Activated T-helper 17 cell treated with anti-CD3 and anti-CD28 coated beads, Interleukin-2, amount 50 U/mL, for 72 hours (primary cell): Measurements from ENCODE around the gene COL12A1. TPM values are rescaled to one million over a fixed set of nuclear protein-coding genes. Genes with fewer than 3 reads are reported as not detected.

Experiments
- ATAC-seq: fragments of 150-1000 bp; cut with Tn5 transposase; replicated peaks from 2 replicates; pipeline ENCODE4 v1.10.0; 2021; ENCODE audit warnings: mild to moderate bottlenecking, moderate library complexity
- H3K27ac Mint-ChIP-seq: one replicate; pipeline ENCODE4 v1.8.0; 2022; ENCODE audit warnings: mixed read lengths
- H3K27me3 Mint-ChIP-seq: one replicate; pipeline ENCODE4 v1.8.0; 2022; ENCODE audit warnings: mixed read lengths
- H3K36me3 Mint-ChIP-seq: one replicate; pipeline ENCODE4 v1.8.0; 2022; ENCODE audit warnings: low read depth, mild to moderate bottlenecking, mixed read lengths
- H3K4me1 Mint-ChIP-seq: one replicate; pipeline ENCODE4 v1.8.0; 2022; ENCODE audit warnings: mixed read lengths
- H3K4me3 Mint-ChIP-seq: one replicate; pipeline ENCODE4 v1.8.0; 2022; ENCODE audit warnings: mild to moderate bottlenecking, mixed read lengths
- H3K9me3 Mint-ChIP-seq: one replicate; pipeline ENCODE4 v1.8.0; 2022; ENCODE audit warnings: mixed read lengths
- total RNA-seq, 2 donors: library from RNA; stranded (reverse); gene quantifications; one replicate each; pipeline ENCODE4 v1.2.3, GENCODE V29; 2022

COL12A1 gene
- total RNA-seq, 2 donors from 2014 or later, result not detected

DNA sequence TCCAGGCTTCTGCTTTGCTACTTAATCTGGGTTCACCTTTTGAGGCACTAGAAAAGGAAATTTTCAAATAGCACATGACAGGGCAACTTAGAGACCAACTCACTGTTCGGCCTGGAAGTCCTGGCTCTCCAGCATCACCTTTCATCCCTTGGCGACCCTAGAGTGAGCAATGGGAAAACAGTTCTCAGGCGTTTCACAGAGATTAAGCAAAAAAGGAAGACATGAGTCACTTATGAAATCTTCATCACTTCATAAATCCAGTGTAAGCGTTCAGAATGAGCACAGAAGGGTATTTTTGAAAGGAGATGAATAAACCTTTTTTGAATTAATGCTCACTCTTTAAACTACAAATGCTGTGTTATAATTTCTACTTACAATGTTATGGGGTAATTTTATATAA lies 104.0 kb downstream of the COL12A1 start:
- H3K36me3 Mint-ChIP-seq, result no peaks in the 10 kb centered on the region
- H3K4me1 Mint-ChIP-seq, result no peaks in the 10 kb centered on the region
- no peak for ATAC-seq
- peaks cover 4% of the 10 kb centered on the region for H3K27me3 Mint-ChIP-seq
- H3K9me3 Mint-ChIP-seq, result no peaks in the 10 kb centered on the region
- no peak overlapping the region for H3K27ac Mint-ChIP-seq
- H3K4me3 Mint-ChIP-seq, result no peak overlapping the region

DNA sequence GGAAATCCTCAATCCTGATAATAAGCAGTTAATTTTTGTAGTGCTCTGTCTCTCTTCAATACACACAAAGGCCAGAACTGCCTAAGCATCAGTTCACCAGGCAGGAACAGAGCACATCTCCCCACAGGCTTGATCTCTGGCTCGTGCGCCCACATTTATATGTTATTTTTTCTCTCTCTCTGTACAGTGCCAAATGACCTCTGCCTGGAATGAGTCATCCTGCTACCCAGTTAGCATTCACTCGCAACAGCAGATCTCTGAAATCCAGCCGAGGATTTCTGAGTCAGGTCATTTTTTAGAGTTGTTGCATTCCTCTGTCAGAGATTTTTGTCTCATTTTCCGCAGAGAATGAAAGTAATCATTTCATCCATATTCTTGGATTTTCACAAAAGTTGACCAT lies 107.1 kb downstream of the COL12A1 start:
- Mint-ChIP-seq H3K36me3 (no peaks in the 10 kb centered on the region), H3K27ac (no peak overlapping the region), H3K9me3 (no peaks in the 10 kb centered on the region), H3K27me3 (peaks cover 4% of the 10 kb centered on the region), H3K4me3 (no peak overlapping the region), H3K4me1 (no peaks in the 10 kb centered on the region)
- no peak for ATAC-seq

DNA sequence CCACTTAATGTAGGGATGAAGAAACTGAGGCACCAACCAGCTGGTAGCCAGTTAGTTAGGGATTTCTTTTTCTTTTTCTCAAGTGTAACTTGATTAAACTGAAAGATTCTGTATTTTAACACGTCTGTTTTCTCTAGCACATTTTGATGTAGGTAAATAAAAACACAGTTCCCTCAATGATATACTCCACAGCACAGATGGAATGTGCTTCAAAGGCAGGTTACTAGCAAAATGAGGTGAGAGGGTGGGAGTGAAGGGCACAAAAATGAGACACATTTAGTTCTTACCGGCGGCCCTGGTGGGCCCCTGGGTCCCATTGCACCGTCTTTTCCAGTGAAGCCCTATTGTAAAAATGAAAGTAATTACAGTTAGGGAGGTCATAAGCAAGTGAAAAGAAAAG lies 108.9 kb downstream of the COL12A1 start:
- no peaks in the 10 kb centered on the region for H3K36me3 Mint-ChIP-seq
- no peak overlapping the region for H3K27ac Mint-ChIP-seq
- no peaks in the 10 kb centered on the region for H3K9me3 Mint-ChIP-seq
- H3K4me3 Mint-ChIP-seq, result no peak overlapping the region
- no peak for ATAC-seq
- peaks cover 4% of the 10 kb centered on the region for H3K27me3 Mint-ChIP-seq
- H3K4me1 Mint-ChIP-seq, result no peaks in the 10 kb centered on the region

DNA sequence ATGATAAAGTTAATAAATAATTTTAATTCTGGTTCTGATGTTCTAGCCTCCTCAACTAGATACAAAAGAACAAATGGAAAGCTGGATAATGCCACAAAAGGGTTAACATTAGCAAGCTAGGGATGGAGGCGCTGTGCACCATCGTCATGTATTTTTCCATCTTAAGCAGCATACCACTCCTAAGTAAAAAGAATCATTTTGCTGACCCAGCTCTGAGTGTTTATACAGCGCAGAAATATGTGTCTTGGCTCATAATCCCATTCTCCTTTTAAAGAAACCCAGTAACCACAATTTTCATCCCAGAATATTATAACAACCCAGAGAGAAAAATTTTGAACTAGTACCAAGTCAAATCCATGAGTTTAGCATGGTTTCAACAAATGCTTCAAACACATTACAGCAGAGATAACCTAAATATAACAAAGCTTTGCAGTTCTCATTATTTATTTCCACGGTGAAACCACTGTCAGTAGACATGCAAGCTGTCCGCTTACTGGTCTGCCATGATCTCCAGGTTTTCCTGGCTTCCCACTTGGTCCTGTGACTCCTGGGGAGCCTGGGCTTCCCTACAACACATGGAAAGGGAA lies 111.1 kb downstream of the COL12A1 start:
- no peak overlapping the region for H3K27ac Mint-ChIP-seq
- no peak for ATAC-seq
- no peaks in the 10 kb centered on the region for H3K36me3 Mint-ChIP-seq
- H3K27me3 Mint-ChIP-seq, result peaks cover 2% of the 10 kb centered on the region
- H3K4me1 Mint-ChIP-seq, result no peaks in the 10 kb centered on the region
- H3K9me3 Mint-ChIP-seq, result no peaks in the 10 kb centered on the region
- H3K4me3 Mint-ChIP-seq, result no peak overlapping the region

DNA sequence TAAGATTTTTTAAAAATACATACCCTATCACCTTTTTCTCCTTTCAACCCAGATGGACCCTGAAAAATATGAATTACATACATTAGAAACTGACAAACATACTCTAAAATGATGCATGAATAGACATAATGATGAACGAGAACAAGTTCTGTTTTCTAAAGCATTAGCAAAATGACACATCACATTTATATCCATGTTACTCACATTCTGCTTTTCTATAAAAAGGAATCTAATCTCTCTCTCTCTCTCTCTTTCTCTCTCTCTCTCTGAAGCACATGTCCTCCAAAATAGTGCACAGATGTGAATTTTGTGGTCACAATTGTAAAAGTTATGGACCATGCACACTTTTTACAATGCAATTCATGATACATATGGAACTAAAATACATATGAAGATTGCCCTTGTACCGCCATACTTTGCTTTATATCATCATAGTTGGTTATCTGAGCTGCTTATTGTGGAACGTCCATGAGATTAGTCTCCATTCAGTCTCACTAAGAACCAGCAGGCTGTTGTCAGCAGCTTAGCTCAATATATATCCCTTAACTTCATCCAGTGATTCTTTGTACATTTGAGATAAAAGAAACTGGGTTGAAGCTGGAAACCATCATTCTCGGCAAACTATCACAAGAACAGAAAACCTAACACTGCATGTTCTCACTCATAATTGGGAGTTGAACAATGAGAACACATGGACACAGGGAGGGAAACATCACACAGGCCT lies 114.2 kb downstream of the COL12A1 start:
- no peaks in the 10 kb centered on the region for H3K4me1 Mint-ChIP-seq
- no peaks in the 10 kb centered on the region for H3K36me3 Mint-ChIP-seq
- no peak for ATAC-seq
- no peak overlapping the region for H3K27ac Mint-ChIP-seq
- no peaks in the 10 kb centered on the region for H3K27me3 Mint-ChIP-seq
- H3K9me3 Mint-ChIP-seq, result no peaks in the 10 kb centered on the region
- H3K4me3 Mint-ChIP-seq, result no peak overlapping the region

DNA sequence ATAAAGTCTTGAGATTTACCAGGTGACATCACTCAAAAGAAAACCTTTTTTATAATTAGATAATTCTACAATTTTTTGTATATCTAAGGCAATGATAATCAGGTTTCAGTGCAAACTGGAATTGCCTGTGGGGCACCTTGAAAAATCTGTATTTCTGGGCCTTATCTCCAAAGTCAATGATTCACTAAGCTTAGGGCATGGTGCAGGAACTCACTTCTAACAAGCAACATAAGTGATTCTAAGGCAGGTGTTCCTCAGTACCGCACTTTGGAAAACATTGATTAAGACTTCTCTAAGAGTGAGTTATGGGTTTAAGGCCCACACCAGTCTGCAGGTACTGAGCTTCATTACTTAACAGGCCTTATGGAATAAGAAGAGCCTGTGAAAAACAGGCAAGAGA lies 115.3 kb downstream of the COL12A1 start:
- H3K4me3 Mint-ChIP-seq, result no peak overlapping the region
- peaks cover 4% of the 10 kb centered on the region for H3K27me3 Mint-ChIP-seq
- no peaks in the 10 kb centered on the region for H3K36me3 Mint-ChIP-seq
- ATAC-seq, result no peak
- H3K4me1 Mint-ChIP-seq, result no peaks in the 10 kb centered on the region
- H3K27ac Mint-ChIP-seq, result no peak overlapping the region
- H3K9me3 Mint-ChIP-seq, result no peaks in the 10 kb centered on the region

DNA sequence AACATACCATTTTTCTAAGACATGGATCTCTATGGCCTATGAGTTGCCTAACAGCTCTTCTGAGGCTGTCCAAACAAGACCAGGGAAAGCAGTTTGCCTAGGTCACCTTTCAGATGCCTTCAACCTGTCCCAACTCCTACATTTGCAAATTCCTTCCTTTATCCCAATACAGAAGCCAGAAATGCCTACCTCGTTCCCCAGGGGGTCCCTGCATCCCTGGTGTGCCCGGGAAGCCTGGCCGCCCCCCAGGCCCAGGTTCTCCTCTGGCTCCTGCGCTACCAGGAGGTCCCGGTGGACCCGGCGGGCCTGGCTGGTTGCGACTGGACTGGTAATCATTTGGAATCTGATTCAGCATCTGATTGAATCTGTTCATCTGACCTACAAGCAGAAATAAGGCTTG lies 115.9 kb downstream of the COL12A1 start:
- Mint-ChIP-seq H3K27ac (no peak overlapping the region), H3K27me3 (peaks cover 4% of the 10 kb centered on the region), H3K36me3 (no peaks in the 10 kb centered on the region), H3K4me1 (no peaks in the 10 kb centered on the region), H3K4me3 (no peak overlapping the region), H3K9me3 (no peaks in the 10 kb centered on the region)
- no peak for ATAC-seq

DNA sequence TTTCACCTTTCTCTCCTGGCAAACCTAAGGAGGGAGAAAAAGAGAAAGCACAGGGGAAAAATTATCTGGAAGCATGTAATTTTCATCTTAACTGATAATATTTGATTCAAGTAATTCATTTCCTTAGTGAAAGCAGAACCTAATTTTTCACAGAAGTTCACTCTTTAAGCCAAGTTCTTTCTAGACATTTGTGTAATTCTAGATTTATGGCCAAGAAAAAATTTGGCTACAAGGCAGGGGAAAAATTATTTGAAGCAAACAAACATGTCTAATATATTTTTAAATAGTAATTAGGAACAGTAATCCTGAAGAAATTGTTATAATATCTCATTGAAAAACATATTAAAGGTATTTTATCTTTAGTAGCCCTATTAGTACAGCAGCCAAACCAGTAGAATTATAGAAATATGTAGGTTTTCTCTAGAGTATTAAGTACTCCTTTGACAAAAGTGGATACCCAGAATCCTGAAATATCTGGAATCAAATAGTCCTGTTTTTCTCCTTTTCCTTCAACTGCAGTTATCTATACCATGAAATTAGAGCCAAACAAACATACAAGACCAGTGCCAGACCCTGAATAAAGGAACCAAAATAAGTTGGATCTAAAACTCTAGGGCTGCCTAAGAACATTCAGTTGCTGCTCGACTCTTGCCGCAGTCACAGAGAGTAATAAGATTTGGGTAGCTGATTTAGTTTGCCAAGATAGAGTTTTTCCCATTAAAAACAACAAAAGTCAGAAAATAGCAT lies 116.5 kb downstream of the COL12A1 start:
- H3K9me3 Mint-ChIP-seq, result no peaks in the 10 kb centered on the region
- no peak for ATAC-seq
- H3K4me3 Mint-ChIP-seq, result no peak overlapping the region
- peaks cover 10% of the 10 kb centered on the region for H3K27me3 Mint-ChIP-seq
- no peaks in the 10 kb centered on the region for H3K36me3 Mint-ChIP-seq
- no peak overlapping the region for H3K27ac Mint-ChIP-seq
- H3K4me1 Mint-ChIP-seq, result no peaks in the 10 kb centered on the region

DNA sequence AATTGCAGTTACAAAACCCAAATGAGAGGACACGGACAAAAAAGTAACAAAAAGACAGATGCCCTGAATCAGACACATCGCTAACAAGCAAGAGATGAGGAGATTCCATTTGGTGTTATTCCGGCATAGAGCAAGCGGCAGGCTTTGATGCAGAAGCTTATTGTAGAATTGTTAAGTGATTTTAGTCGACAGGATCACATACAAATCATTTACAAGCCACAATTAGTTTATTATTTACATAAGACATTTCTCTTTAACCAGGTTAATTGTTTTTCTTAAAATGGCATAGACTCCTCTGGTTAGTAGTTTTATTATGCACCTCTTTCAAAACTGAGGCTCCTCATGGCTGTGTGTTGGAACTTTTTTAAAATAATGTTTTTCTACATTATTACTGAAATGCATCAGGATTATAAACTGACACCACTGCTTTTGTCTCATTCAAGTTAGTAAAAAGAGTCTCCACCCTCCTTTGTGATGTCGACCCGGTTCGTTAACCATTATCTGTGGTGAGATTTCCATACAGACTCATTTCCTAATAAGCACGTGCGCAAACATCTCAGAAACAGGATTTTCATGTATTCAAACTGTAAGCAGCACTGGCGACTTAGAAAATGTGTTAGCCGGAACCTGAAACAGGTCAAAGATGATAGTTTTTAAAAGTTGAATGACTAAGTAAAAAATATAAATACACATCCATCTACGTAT lies 119.8 kb downstream of the COL12A1 start:
- ATAC-seq, result no peak
- peaks cover 16% of the 10 kb centered on the region for H3K27me3 Mint-ChIP-seq
- H3K4me1 Mint-ChIP-seq, result no peaks in the 10 kb centered on the region
- H3K36me3 Mint-ChIP-seq, result no peaks in the 10 kb centered on the region
- H3K4me3 Mint-ChIP-seq, result no peak overlapping the region
- H3K27ac Mint-ChIP-seq, result no peak overlapping the region
- H3K9me3 Mint-ChIP-seq, result no peaks in the 10 kb centered on the region

DNA sequence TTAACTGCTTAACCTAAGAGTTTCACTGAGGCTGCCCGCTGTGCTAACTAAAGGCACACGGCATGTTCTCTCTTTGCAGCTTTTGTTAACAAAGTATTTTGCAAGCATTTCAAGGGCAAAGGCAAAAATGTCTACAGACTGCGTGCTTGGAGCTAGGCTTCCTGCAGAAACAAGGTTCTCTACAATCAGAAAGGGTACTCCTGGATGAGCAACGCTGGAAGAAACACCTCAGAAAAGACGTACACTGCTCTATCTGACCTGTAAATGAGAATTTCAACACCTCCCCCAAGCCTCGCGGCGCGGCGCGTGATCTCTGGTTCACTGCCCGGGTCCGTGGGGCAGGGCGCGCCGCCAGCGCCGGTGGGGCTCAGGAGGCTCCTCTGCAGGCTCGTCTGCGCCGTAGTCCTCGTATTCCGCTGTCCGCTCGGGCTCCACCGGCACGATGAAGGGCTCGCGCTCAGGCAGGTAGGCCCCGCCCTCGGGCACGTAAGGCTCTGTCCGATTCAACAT lies 120.9 kb downstream of the COL12A1 start:
- Mint-ChIP-seq H3K27ac (no peak overlapping the region), H3K4me3 (no peak overlapping the region), H3K4me1 (no peaks in the 10 kb centered on the region), H3K36me3 (no peaks in the 10 kb centered on the region), H3K27me3 (peaks cover 18% of the 10 kb centered on the region), H3K9me3 (no peaks in the 10 kb centered on the region)
- no peak for ATAC-seq

DNA sequence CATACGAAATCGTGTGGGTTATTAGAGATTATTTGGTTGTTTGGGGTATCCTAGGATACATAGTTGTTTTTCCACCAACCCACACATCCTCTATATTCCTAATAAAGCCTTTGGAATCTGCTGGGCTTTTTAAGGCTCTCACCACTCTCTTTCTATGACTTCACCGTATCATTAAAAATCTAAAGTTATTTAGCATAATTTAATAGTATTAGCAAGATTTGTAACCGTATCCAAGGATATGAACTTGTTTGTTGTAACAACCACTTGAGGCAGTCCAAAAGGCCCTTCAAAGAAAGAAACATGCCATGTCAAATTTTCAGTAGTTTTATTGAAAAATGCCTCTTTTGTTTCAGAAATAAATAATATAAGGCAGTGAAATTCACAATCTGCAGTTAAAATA lies 121.8 kb downstream of the COL12A1 start:
- no peak for ATAC-seq
- H3K4me3 Mint-ChIP-seq, result no peak overlapping the region
- H3K9me3 Mint-ChIP-seq, result no peaks in the 10 kb centered on the region
- no peaks in the 10 kb centered on the region for H3K36me3 Mint-ChIP-seq
- H3K27ac Mint-ChIP-seq, result no peak overlapping the region
- no peaks in the 10 kb centered on the region for H3K4me1 Mint-ChIP-seq
- H3K27me3 Mint-ChIP-seq, result peaks cover 18% of the 10 kb centered on the region

DNA sequence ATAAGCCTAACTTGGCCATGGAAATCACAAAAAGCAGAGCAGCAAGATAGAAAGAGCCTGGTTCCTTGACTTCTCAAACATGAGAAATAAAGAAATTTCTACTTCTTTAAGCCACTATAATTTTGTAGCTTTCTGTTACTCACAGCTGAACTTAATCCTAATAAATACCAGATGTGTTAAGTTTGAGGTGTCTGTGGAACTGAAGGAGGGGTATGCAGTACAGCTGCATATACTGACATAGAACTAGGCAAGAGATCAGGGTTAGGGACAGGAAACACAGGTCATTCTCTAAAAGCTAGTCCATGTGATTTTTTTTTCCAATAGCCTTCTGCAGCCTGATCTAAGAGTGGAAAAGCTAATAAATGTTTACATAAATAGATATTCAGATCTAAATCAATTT lies 123.9 kb downstream of the COL12A1 start:
- Mint-ChIP-seq H3K4me3 (no peak overlapping the region), H3K9me3 (no peaks in the 10 kb centered on the region), H3K36me3 (no peaks in the 10 kb centered on the region), H3K4me1 (no peaks in the 10 kb centered on the region), H3K27ac (no peak overlapping the region), H3K27me3 (peaks cover 24% of the 10 kb centered on the region)
- no peak for ATAC-seq

DNA sequence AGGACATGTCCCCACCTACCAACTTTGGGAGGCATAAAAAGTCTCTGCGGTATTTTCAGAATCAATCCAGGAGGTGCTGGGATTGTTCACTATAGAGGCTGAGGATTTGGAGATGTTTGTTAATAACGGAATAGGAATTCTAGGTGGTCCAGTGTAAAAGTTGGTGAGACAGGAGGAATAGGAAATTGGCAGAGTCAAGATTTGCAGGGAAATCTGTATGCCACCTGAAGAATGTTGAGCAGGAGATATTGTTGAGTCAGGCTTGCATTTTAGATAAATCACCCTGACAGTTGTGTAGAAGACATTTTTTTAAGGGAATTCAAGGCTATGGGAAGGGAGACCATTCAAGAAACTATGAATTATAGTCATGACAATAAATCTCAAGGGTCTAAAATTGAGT lies 124.8 kb downstream of the COL12A1 start:
- Mint-ChIP-seq H3K27ac (no peak overlapping the region), H3K27me3 (peaks cover 24% of the 10 kb centered on the region), H3K36me3 (no peaks in the 10 kb centered on the region), H3K4me1 (no peaks in the 10 kb centered on the region), H3K9me3 (no peaks in the 10 kb centered on the region), H3K4me3 (no peak overlapping the region)
- no peak for ATAC-seq

DNA sequence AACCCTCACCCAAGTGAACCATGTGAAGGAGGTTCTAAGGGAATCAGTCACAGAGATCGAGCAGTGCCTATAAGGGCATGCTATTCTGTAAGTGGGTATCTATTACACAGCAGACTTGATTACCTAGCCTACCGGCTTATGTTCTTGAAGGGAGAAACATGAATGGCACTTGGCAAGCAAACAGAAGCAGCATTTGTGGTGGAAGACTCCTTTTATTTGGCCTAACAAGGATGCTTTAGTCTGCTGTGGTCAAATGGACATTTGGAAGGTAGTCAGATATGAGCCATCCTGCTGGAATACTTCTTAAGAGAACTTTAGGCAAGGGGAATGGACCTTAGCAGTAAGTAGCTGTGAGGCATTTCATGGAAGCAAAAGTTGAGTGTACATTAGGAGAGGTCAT lies 126.3 kb downstream of the COL12A1 start:
- H3K9me3 Mint-ChIP-seq, result no peaks in the 10 kb centered on the region
- H3K27ac Mint-ChIP-seq, result no peak overlapping the region
- peaks cover 21% of the 10 kb centered on the region for H3K27me3 Mint-ChIP-seq
- no peak for ATAC-seq
- H3K4me1 Mint-ChIP-seq, result no peaks in the 10 kb centered on the region
- no peaks in the 10 kb centered on the region for H3K36me3 Mint-ChIP-seq
- no peak overlapping the region for H3K4me3 Mint-ChIP-seq
